Testis (tissue), 3 donors: ENCODE results near the gene CHST3. TPM values are rescaled to one million over a fixed set of nuclear protein-coding genes. Genes with fewer than 3 reads are reported as not detected.

Experiments
- DNase-seq: peaks from one replicate; pipeline ENCODE4 v3.0.0-alpha.2; 2019
- H3K27ac ChIP-seq, 2 donors: fragments of 200-600 bp; sonication (generic); one replicate each; pipeline ENCODE4 v1.5.1; 2019
- H3K27me3 ChIP-seq: fragments of 200-600 bp; sonication (generic); one replicate; pipeline ENCODE4 v1.5.1; 2019
- H3K36me3 ChIP-seq: fragments of 200-600 bp; sonication (generic); one replicate; pipeline ENCODE4 v1.5.1; 2017; ENCODE audit warnings: low read depth; ENCODE audit errors: missing control alignments
- H3K4me1 ChIP-seq: fragments of 200-600 bp; sonication (generic); one replicate; pipeline ENCODE4 v1.5.1; 2019
- H3K4me3 ChIP-seq, 2 donors: fragments of 200-600 bp; sonication (generic); one replicate each; pipeline ENCODE4 v1.5.1; 2017 to 2019
- H3K9me3 ChIP-seq: fragments of 200-600 bp; sonication (generic); one replicate; pipeline ENCODE4 v1.5.1; 2017
- CTCF ChIP-seq, 3 experiments: fragments of 450-650 bp in 2 of 3; fragments of 200-600 bp in 1 of 3; sonication (generic) in 1 of 3; IDR thresholded peaks; one replicate each; pipeline ENCODE4 v1.5.1; 2016 to 2019; ENCODE audit warnings: antibody characterized with exemption in 3 of 3, mild to moderate bottlenecking in 2 of 3, moderate library complexity in 1 of 3
- POLR2A ChIP-seq: fragments of 450-650 bp; IDR thresholded peaks from one replicate; pipeline ENCODE4 v1.6.1; 2017; ENCODE audit warnings: antibody characterized with exemption, mild to moderate bottlenecking, moderate library complexity
- WGBS, 2 donors: methylation state at CpG; one replicate each; pipeline ENCODE4 v1.1.5; 2018; 5-methylcytosine and 5-hydroxymethylcytosine counted together
- intact Hi-C: fragments of 100-400 bp; cut with DNase I; formaldehyde crosslinking; loops from one replicate; pipeline ENCODE4 v1.15.1; 2023; ENCODE audit warnings: low total_unique reads
- polyA plus RNA-seq: library from polyadenylated mRNA; stranded (reverse); fragments of 350-450 nt; fragmentation: Illumina TruSeq; extraction: RNeasy Lipid Tissue Mini Kit (QIAGEN cat#74804); gene quantifications from one replicate; pipeline ENCODE4 v1.2.3, GENCODE V29; 2014; ENCODE audit warnings: low read depth, low replicate concordance; ENCODE audit not compliant: insufficient read depth
- total RNA-seq, 2 donors: library from RNA; depleted of rRNA; stranded (reverse); fragments of >200 nt; gene quantifications; one replicate each; pipeline ENCODE4 v1.2.3, GENCODE V29; 2016

Gene CHST3
- total and polyA plus RNA-seq, 3 donors from 2014 or later: 55.3 to 218 (median 107) TPM

DNA sequence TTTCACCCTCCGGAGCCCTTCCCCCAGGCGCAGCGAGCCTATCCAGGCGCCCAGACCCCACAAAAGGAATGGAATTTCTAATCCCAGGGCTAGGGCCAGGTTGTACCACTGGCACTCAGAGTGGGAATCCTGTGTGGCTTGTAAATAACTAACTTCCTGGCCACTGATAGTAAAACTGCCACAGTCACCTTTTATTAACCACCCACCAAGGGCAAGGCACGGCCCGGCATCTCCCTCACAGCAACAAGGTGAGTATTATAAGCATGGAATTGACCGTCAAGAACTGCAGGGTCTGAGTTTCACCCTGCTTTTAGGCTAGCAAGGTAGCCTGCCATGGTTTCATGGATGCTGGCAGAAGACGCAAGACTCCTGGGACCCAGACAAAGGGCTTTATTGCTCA, 73.1 kb downstream of the CHST3 start:
- no peak for TF ChIP-seq POLR2A
- no peak for TF ChIP-seq CTCF (IDR thresholded peaks at IDR 0.05)
- 74 to 99% methylated on average over 8 of the region's 8 CpGs for WGBS, 2 donors
- intact Hi-C loops: no loop called here
- no peaks in the 10 kb centered on the region for H3K27me3 ChIP-seq
- no peaks in the 10 kb centered on the region for H3K9me3 ChIP-seq
- no peak overlapping the region for H3K4me3 ChIP-seq
- DNase-seq: no peak
- peak overlapping the region; percentile 76 to 89 for H3K27ac ChIP-seq
- H3K4me1 ChIP-seq: peaks cover 79% of the 10 kb centered on the region
- H3K36me3 ChIP-seq: no peaks in the 10 kb centered on the region

DNA sequence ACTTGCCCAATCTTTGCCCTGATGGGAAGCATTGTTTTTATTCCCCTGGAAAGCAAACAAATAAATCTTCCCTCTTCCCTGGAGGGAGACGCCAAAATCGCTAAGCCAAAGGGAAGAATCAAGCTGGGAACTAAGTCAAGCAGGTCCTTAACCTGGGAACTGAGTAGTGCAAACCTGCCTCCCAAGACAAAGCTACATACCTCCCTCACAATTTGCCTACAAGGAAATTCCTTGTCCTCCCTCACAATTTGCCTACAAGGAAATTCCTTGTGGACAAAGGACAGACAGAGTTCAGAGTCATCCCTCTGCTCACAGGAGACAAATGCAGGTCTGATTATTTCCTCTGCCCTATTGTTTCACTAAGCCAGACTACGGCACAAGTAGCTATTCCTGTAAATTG, 73.6 kb downstream of the CHST3 start:
- H3K4me1 ChIP-seq: peaks cover 79% of the 10 kb centered on the region
- intact Hi-C loops: no loop called here
- DNase-seq: no peak
- WGBS, 2 donors: 44 to 67% methylated on average over 3 of the region's 3 CpGs
- H3K9me3 ChIP-seq: no peaks in the 10 kb centered on the region
- TF ChIP-seq CTCF (IDR thresholded peaks at IDR 0.05): no peak
- TF ChIP-seq POLR2A: no peak
- no peaks in the 10 kb centered on the region for H3K36me3 ChIP-seq
- peak overlapping the region; percentile 76 to 89 for H3K27ac ChIP-seq
- no peaks in the 10 kb centered on the region for H3K27me3 ChIP-seq
- no peak overlapping the region for H3K4me3 ChIP-seq

DNA sequence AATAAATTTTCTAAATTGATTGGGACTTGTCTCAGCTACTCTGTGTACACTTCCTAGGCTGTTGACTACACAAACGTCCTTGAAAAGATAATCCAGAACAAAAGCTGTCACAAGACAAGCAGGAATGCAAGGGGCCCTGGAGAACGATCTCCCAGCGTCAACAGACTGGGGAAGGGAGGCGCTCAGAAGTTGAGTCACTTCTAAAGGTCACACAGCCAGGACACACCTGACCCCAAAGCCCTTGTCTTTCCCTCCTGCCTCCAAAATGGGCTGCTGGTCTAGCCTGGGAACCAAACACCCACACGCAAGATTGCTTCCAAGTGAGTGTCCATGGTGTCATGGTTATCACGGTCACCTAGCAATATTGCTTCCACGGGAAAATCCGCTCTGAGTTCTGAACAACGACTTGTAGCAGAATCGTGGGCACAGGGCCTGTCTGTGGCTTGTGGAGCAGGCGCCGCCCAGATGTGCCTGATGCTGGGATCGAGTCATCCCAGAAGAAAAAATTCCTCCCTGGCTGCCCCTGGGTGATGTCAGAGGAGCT, 74.3 kb downstream of the CHST3 start:
- peaks cover 79% of the 10 kb centered on the region for H3K4me1 ChIP-seq
- no peaks in the 10 kb centered on the region for H3K9me3 ChIP-seq
- H3K27me3 ChIP-seq: no peaks in the 10 kb centered on the region
- no peak for TF ChIP-seq POLR2A
- no peak for TF ChIP-seq CTCF (IDR thresholded peaks at IDR 0.05)
- H3K27ac ChIP-seq: peak overlapping the region; percentile 76 to 89
- DNase-seq: peak; percentile 79
- no peaks in the 10 kb centered on the region for H3K36me3 ChIP-seq
- intact Hi-C loops: no loop called here
- WGBS, 2 donors: 47 to 50% methylated on average over 13 of the region's 13 CpGs
- no peak overlapping the region for H3K4me3 ChIP-seq

GRCh38 chr10:72039377-72039776, 75.2 kb downstream of the CHST3 start:
- DNase-seq: no peak
- Histone ChIP-seq H3K4me3 (no peak overlapping the region), H3K27me3 (no peaks in the 10 kb centered on the region), H3K27ac (peak overlapping the region; percentile 76 to 89), H3K36me3 (no peaks in the 10 kb centered on the region), H3K4me1 (peaks cover 78% of the 10 kb centered on the region), H3K9me3 (no peaks in the 10 kb centered on the region)
- intact Hi-C loops: no loop called here
- WGBS, 2 donors: 50 to 55% methylated on average over 9 of the region's 9 CpGs
- no peak for TF ChIP-seq POLR2A
- no peak for TF ChIP-seq CTCF (IDR thresholded peaks at IDR 0.05)

GRCh38 chr10:72041491-72041890, 77.3 kb downstream of the CHST3 start:
- no peak for TF ChIP-seq POLR2A
- TF ChIP-seq CTCF (IDR thresholded peaks at IDR 0.05): no peak
- H3K9me3 ChIP-seq: no peaks in the 10 kb centered on the region
- no peak overlapping the region for H3K27ac ChIP-seq
- H3K36me3 ChIP-seq: no peaks in the 10 kb centered on the region
- WGBS, 2 donors: 80 to 84% methylated on average over 4 to 6 of the region's 6 CpGs
- peaks cover 63% of the 10 kb centered on the region for H3K4me1 ChIP-seq
- no peak for DNase-seq
- intact Hi-C loops: loop anchor here (10.0 kb wide), 2 partner anchors 77 to 293 kb away; partner anchors contain the start of gene CHST3
- H3K4me3 ChIP-seq: no peak overlapping the region
- no peaks in the 10 kb centered on the region for H3K27me3 ChIP-seq
